Nephron progenitor cell (in vitro differentiated cells): Measurements from ENCODE around the gene NR1H2.

Experiments
- DNase-seq: peaks from one replicate; pipeline ENCODE4 v3.0.0; 2021
- H3K27ac Mint-ChIP-seq: 2 replicates; pipeline ENCODE4 v1.8.0; 2021; ENCODE audit warnings: mild to moderate bottlenecking, moderate library complexity, mixed read lengths
- H3K27me3 Mint-ChIP-seq: 2 replicates; pipeline ENCODE4 v1.8.0; 2021; ENCODE audit warnings: mild to moderate bottlenecking, low read depth, mixed read lengths; ENCODE audit not compliant: poor library complexity
- H3K36me3 Mint-ChIP-seq: 2 replicates; pipeline ENCODE4 v1.8.0; 2021; ENCODE audit warnings: low read depth, mixed read lengths
- H3K4me1 Mint-ChIP-seq: 2 replicates; pipeline ENCODE4 v1.8.0; 2021; ENCODE audit warnings: mixed read lengths
- H3K4me3 Mint-ChIP-seq: 2 replicates; pipeline ENCODE4 v1.8.0; 2021; ENCODE audit warnings: mild to moderate bottlenecking, moderate library complexity, mixed read lengths
- H3K9me3 Mint-ChIP-seq: 2 replicates; pipeline ENCODE4 v1.8.0; 2021; ENCODE audit warnings: mild to moderate bottlenecking, moderate library complexity, mixed read lengths
- TF ChIP-seq, protein P1 (sequence below): fragments of 200-600 bp; sonication (generic); IDR thresholded peaks from 2 replicates; pipeline ENCODE4 v1.5.0; 2021; ENCODE audit warnings: antibody characterized with exemption

Gene NR1H2

DNA sequence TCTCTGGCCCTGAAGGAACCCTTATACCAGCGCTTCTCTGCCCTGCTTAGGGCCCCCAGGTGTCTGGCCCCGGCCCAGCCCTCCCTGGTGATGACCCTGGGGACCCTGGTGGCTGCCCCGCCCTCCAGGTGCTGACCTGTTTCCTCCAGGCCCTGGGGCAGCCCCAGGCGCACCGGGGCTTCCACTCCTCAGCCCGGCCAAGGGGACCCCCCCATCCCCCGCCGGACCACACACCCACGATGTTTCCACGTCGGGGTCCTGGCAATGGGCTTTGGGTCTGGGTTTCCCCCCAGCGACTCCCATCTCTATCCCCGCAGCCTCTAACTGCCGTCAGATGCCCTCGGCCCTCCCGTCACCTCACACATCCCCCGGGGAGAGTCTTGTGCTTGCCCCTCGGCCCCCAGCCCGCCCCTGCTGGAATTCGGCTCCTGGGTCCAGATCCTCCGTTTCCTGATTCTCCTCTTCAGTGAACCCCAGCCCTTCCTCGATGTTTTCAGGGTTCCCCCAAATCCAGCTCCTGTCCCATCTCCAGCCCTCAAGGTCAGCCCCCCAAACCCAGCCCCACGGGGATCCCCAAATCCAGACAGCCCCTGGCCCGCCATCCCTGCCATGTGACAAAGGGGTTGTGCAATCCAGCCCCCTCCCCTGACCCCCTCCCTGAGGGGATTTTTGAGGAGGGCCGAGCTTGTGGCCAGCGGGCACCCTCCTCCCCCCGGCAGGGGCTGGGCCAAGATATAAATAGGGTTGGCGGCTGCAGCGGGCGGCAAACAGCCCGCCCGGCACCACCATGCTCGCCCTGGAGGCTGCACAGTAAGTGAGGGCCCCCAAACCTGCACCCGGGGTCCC, 42.1 kb downstream of the NR1H2 start, which contains the start of gene SPIB:
Gene SPIB (plus strand): TSS at position 763 of the 846 bp plus-strand sequence. CDS start 25 bp downstream, at position 788.
- TF ChIP-seq, protein P1, sequence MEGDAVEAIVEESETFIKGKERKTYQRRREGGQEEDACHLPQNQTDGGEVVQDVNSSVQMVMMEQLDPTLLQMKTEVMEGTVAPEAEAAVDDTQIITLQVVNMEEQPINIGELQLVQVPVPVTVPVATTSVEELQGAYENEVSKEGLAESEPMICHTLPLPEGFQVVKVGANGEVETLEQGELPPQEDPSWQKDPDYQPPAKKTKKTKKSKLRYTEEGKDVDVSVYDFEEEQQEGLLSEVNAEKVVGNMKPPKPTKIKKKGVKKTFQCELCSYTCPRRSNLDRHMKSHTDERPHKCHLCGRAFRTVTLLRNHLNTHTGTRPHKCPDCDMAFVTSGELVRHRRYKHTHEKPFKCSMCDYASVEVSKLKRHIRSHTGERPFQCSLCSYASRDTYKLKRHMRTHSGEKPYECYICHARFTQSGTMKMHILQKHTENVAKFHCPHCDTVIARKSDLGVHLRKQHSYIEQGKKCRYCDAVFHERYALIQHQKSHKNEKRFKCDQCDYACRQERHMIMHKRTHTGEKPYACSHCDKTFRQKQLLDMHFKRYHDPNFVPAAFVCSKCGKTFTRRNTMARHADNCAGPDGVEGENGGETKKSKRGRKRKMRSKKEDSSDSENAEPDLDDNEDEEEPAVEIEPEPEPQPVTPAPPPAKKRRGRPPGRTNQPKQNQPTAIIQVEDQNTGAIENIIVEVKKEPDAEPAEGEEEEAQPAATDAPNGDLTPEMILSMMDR, result no peak
- DNase-seq, result no peak
- H3K4me3 Mint-ChIP-seq, result peak within 1 kb of the TSS; percentile 67
- peaks cover 25% of the 10 kb centered on the region for H3K4me1 Mint-ChIP-seq
- no peak within 1 kb of the TSS for H3K27ac Mint-ChIP-seq
- peaks cover 4% of the 10 kb centered on the region for H3K9me3 Mint-ChIP-seq
- H3K36me3 Mint-ChIP-seq, result peaks cover 10% of the 10 kb centered on the region
- H3K27me3 Mint-ChIP-seq, result peaks cover 50% of the 10 kb centered on the region

DNA sequence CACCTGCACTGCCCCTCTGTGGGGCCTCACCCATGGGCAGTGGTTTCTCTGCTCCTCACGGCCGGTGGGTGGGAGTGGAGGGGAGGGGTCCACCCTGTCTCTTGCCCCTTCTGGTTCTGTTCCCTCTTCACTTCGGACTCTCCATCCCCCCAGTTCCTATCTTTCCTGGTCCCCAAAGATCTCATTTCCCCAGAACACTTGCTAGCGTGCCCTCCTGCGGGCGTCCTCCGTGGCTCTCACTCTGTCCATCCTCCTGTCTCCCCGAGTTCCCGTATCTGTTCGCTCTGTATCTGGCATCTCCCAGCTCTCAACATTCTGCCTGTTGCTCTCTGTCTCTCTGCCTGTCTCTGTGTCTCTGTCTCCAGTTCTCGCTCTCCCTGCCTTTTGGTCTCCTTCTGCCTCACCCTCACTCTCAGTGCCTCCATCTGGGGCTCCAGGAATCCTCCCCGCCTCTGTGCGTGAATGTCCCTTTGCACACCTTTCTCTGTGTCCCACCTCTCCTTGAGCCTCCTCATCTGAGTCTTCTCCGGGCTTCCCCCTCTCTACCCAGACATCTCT, 42.8 kb downstream of the NR1H2 start:
- Mint-ChIP-seq H3K27me3 (peaks cover 50% of the 10 kb centered on the region), H3K27ac (no peak overlapping the region), H3K9me3 (peaks cover 4% of the 10 kb centered on the region), H3K4me3 (peak overlapping the region; percentile 67), H3K4me1 (peaks cover 25% of the 10 kb centered on the region), H3K36me3 (peaks cover 10% of the 10 kb centered on the region)
- no peak for DNase-seq
- TF ChIP-seq, protein P1, result no peak

DNA sequence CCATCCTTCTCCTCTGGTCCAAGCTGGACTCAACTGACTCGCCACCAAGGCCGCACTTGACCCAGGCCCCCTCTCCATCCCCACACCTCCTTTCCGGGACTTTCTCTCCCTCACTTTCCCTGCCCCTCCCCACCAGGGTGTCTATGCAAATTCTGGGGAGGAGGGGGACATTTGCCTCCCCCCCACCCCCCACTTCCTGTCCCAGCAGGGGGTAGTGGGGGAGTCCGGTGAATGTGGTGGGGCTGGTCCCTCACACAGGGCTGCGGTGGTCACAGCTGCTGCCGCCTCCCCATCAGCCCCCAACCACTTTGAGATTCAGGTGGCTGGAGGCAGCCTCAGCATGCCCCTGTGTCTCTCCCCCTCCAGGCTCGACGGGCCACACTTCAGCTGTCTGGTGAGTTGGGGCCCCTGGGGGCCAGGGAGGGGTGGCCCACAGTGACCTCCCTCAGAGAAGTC, 43.4 kb downstream of the NR1H2 start:
- Mint-ChIP-seq H3K27me3 (peaks cover 50% of the 10 kb centered on the region), H3K4me3 (peak overlapping the region; percentile 67), H3K36me3 (peaks cover 6% of the 10 kb centered on the region), H3K27ac (no peak overlapping the region), H3K9me3 (peaks cover 4% of the 10 kb centered on the region), H3K4me1 (peaks cover 21% of the 10 kb centered on the region)
- no peak for DNase-seq
- TF ChIP-seq, protein P1, result no peak

DNA sequence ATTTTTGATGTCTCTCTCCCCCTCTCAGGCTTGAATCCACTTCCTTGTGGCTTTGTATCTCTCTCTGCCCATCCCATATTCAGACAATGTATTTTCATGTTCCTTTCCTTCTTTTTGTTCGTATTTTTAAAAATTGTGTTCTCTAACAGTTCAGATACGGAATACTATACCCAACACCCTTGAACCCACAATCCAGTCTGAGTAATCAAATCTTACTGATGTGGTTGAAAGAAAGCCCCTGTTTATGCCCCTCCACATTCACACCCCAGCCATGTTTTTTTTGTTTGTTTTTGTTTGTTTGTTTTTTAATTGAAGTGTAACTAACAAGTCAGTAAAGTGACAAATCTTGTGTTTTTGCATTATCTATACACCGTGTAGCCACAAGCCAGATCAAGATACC, 43.9 kb downstream of the NR1H2 start:
- DNase-seq, result no peak
- Mint-ChIP-seq H3K4me3 (peak overlapping the region; percentile 4), H3K4me1 (peaks cover 19% of the 10 kb centered on the region), H3K36me3 (peaks cover 4% of the 10 kb centered on the region), H3K27ac (no peak overlapping the region), H3K9me3 (peaks cover 4% of the 10 kb centered on the region), H3K27me3 (peaks cover 50% of the 10 kb centered on the region)
- TF ChIP-seq, protein P1, result no peak

DNA sequence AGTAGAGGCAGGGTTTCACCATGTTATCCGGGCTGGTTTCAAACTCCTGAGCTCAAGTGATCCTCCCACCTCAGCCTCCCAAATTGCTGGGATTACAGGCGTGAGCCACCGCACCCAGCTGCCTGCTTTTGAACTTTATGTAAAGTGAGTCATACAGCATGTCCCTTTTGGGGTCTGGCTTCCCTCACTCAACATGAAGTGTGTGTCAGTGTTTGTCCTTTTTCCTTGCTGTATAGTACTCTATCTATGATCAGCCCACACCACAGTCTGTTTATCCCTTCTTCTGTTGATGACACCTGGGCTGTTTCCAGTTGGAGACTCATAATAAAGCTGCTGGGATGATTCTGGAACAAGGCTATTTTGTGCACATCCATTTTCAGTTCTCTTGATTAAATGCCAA, 44.6 kb downstream of the NR1H2 start:
- no peak overlapping the region for H3K4me3 Mint-ChIP-seq
- TF ChIP-seq, protein P1, result no peak
- H3K9me3 Mint-ChIP-seq, result peaks cover 4% of the 10 kb centered on the region
- H3K4me1 Mint-ChIP-seq, result peaks cover 19% of the 10 kb centered on the region
- H3K27me3 Mint-ChIP-seq, result peaks cover 50% of the 10 kb centered on the region
- H3K36me3 Mint-ChIP-seq, result peaks cover 4% of the 10 kb centered on the region
- DNase-seq, result no peak
- H3K27ac Mint-ChIP-seq, result no peak overlapping the region
